PFSK-1 (cell line): ENCODE results near the gene PXDN.
A peak's percentile ranks its signal among the peaks of the same experiment; 100 is the strongest.

Experiments used
- FOXP2 ChIP-seq: optimal IDR thresholded peaks from 2 replicates; pipeline ENCODE3; 2011; ENCODE audit warnings: borderline replicate concordance, control low read depth, inconsistent platforms; ENCODE audit not compliant: insufficient read depth; ENCODE audit errors: extremely low read length, extremely low read depth
- POLR2AphosphoS5 ChIP-seq: IDR thresholded peaks from 2 replicates; pipeline ENCODE4 v1.6.1; 2012; ENCODE audit warnings: low read depth, mild to moderate bottlenecking, control low read depth, low read length, moderate library complexity
- REST ChIP-seq, 2 experiments: IDR thresholded peaks; 2 replicates each; pipeline versions ENCODE4 v1.6.1 to v1.8.0; 2011 to 2012; ENCODE audit warnings: low read depth in 2 of 2, low read length in 2 of 2, control low read depth in 1 of 2, inconsistent platforms in 1 of 2, mild to moderate bottlenecking in 1 of 2, moderate library complexity in 1 of 2; ENCODE audit not compliant: insufficient read depth in 1 of 2
- SIN3A ChIP-seq: IDR thresholded peaks from 2 replicates; pipeline ENCODE4 v1.6.1; 2012; ENCODE audit warnings: mild to moderate bottlenecking, low read length, moderate library complexity, borderline replicate concordance; ENCODE audit not compliant: insufficient read depth
- TAF1 ChIP-seq: IDR thresholded peaks from 2 replicates; pipeline ENCODE4 v1.6.1; 2012; ENCODE audit warnings: low read length, control low read depth, borderline replicate concordance; ENCODE audit not compliant: insufficient read depth

PXDN gene

GRCh38 chr2:1642993-1643619 is 101.2 kb downstream of the PXDN start:
- TF ChIP-seq FOXP2 (no peak), POLR2AphosphoS5 (peak; percentile 37; the same call in 1 of the 2 replicates), SIN3A (no peak), TAF1 (no peak), REST (IDR thresholded peaks at IDR 0.05; ENCODE audit: insufficient read depth in 1 of 2, low read depth in 2 of 2, low read length in 2 of 2) (no peak)

GRCh38 chr2:1642066-1642861 is 102.1 kb downstream of the PXDN start:
- TF ChIP-seq REST (IDR thresholded peaks at IDR 0.05; ENCODE audit: insufficient read depth in 1 of 2, low read depth in 2 of 2, low read length in 2 of 2), result no peak
- TF ChIP-seq FOXP2, result no peak
- TF ChIP-seq TAF1, result no peak
- TF ChIP-seq POLR2AphosphoS5, result no peak; the same call in 1 of the 2 replicates
- TF ChIP-seq SIN3A, result no peak

GRCh38 chr2:1641523-1641922 is 102.8 kb downstream of the PXDN start:
- TF ChIP-seq REST (IDR thresholded peaks at IDR 0.05; ENCODE audit: insufficient read depth in 1 of 2, low read depth in 2 of 2, low read length in 2 of 2) (no peak), POLR2AphosphoS5 (no peak), SIN3A (no peak), FOXP2 (no peak)

- no peak; the same call in 1 of the 2 replicates for TF ChIP-seq POLR2AphosphoS5
- no peak for TF ChIP-seq TAF1
- no peak for TF ChIP-seq FOXP2
- no peak for TF ChIP-seq REST (IDR thresholded peaks at IDR 0.05; ENCODE audit: insufficient read depth in 1 of 2, low read depth in 2 of 2, low read length in 2 of 2)
- TF ChIP-seq SIN3A, result no peak
Measured at GRCh38 chr2:1640301-1641135, 103.8 kb downstream of the PXDN start.
